ENCODE results near the gene SERF1A.
"Not testable (repeated sequence)": the region's sequence is repeated elsewhere in the genome, so short reads cannot be mapped to it uniquely, and the experiment has no call there.

SERF1A gene

GRCh38 chr5:70900533-70901271, at the start of gene SERF1A:
Gene SERF1A, plus strand, starts transcription at chr5:70900669. Its CDS starts 201 bp downstream, at chr5:70900870.
- DNase-seq; in situ Hi-C loops (cut with MboI; ENCODE audit: low pct_unique_long_range_greater_than_20kb, low sequenced_read_pairs): not testable (repeated sequence)

DNA sequence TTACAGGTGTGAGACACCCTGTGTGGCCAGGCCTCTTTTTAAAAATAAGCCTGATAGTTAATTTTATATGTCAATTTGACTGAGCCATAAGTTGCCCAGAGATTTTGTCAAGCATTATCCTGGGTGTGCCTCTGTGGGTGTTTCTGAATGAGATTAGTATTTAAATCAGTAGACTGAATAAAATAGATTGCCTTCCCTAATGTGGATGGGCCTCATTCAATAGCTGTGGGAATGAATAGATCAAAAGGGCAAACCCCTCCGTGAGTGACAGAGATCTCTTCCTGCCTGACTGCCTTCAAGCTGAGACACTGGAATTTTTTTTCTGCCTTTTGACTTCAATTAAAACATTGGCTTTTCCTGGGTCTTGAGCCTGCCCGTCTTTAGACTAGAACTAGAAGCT, 33.7 kb upstream of the SERF1A start:
- in situ Hi-C loops (cut with MboI; ENCODE audit: low pct_unique_long_range_greater_than_20kb, low sequenced_read_pairs); DNase-seq: not testable (repeated sequence)

GRCh38 chr5:70870626-70871025, 29.8 kb upstream of the SERF1A start:
- in situ Hi-C loops (cut with MboI; ENCODE audit: low pct_unique_long_range_greater_than_20kb, low sequenced_read_pairs); DNase-seq: not testable (repeated sequence)

GRCh38 chr5:70896076-70896475, 4.4 kb upstream of the SERF1A start:
- in situ Hi-C loops (cut with MboI; ENCODE audit: low pct_unique_long_range_greater_than_20kb, low sequenced_read_pairs); DNase-seq: not testable (repeated sequence)

DNA sequence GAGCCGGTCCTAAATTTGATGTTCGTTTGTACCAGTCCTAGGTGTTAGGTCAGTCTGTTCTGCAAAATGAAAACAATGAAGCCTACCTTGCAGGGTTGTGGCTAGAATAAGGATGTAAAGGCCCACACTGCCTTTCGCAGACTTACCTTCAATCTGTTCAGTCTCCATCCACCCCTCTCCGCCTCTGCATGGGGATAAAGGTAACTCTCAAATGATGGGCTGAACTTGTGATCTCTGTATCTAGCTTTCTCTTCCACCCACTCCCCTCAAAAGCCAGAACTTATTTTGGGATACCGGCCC, 753 bp downstream of the SERF1A start:
- in situ Hi-C loops (cut with MboI; ENCODE audit: low pct_unique_long_range_greater_than_20kb, low sequenced_read_pairs); DNase-seq: not testable (repeated sequence)

DNA sequence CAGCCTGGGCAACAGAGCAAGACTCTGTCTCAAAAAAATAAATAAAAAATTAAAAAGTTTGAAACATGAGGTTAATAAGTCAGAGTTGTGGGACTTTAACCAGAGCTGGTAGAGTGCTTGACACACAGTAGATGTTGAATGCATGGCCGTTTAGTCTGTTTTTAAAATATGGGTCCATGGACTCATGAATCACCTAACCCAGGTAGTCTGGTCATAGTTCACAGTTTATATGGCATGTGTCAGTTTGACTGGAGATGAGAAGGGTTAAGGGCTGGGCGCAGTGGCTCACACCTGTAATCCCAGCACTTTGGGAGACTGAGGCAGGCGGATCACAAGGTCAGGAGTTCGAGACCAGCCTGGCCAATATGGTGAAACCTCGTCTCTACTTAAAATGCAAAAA, 6.2 kb downstream of the SERF1A start:
- in situ Hi-C loops (cut with MboI; ENCODE audit: low pct_unique_long_range_greater_than_20kb, low sequenced_read_pairs); DNase-seq: not testable (repeated sequence)

DNA sequence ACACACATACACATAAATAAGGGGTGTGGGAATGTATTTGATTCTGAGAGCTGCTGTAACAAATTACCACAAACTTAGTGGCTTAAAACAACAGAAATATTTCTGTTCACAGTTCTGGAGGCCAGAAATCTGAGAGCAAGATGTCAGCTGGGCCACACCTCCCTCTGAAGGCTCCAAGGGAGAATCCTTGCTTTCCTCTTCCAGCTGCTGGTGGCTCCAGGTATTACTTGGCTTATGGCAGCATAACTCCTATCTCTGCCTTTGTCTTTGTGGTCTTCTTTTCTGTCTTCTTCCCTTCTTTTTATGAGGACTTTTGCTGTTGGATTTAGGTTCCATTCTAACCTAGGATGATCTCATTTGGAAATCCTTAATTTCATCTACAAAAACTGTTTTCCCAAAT, 16.4 kb downstream of the SERF1A start:
- in situ Hi-C loops (cut with MboI; ENCODE audit: low pct_unique_long_range_greater_than_20kb, low sequenced_read_pairs); DNase-seq: not testable (repeated sequence)

DNA sequence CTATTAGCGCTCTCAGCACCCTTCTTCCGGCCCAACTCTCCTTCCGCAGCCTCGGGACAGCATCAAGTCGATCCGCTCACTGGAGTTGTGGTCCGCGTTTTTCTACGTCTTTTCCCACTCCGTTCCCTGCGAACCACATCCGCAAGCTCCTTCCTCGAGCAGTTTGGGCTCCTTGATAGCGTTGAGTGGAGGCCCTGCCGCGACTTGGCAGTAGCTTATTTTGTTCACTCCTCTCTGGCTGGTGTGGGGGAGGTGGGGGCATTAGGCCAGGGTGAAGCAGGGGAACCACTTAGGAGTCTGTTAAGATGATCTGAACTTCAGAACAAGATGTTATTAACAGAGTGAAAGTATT, 24.7 kb downstream of the SERF1A start:
- DNase-seq; in situ Hi-C loops (cut with MboI; ENCODE audit: low pct_unique_long_range_greater_than_20kb, low sequenced_read_pairs): not testable (repeated sequence)

DNA sequence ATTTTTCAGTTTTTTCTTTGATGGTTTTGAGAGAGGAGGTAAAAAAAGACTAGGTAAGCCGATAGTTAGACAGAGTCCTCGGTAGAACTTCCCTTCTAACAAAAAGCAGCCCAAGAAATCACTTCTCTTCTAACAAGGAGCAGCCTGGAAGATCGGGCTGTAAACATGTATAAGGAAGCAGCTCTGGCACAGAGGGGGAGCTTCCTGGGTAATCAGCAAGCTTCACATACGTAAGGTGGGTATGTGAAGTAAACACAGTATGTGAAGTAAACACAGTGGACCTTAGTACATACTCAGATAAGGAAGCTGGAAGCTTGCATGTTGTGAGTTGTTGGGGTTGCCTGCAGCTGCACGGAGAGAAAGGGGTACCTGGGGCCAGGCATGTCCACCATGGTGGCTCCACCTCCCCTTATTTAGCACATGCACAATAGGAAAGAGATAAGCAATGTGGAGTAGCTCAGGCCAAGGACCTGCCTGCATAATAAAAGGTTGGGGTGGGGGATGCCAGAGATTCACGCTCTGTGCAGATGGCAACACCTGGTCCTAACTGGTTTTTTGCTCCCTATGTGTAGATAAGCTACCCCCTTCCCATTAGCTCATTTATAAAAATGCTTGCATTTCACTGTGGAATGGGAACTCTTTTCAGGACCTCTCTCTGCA, 31.4 kb downstream of the SERF1A start:
- DNase-seq; in situ Hi-C loops (cut with MboI; ENCODE audit: low pct_unique_long_range_greater_than_20kb, low sequenced_read_pairs): not testable (repeated sequence)

- DNase-seq; in situ Hi-C loops (cut with MboI; ENCODE audit: low pct_unique_long_range_greater_than_20kb, low sequenced_read_pairs): not testable (repeated sequence)
These were observed 32.1 kb downstream of the SERF1A start for GRCh38 chr5:70932560-70932959.

GRCh38 chr5:70953068-70953467, 52.6 kb downstream of the SERF1A start:
- in situ Hi-C loops (cut with MboI; ENCODE audit: low pct_unique_long_range_greater_than_20kb, low sequenced_read_pairs); DNase-seq: not testable (repeated sequence)
